SIG-M5 treated with dmso at 0.1 percent for 504 hours (cell line): ENCODE data around the gene ARMC2.
"Not testable (repeated sequence)": the region's sequence is repeated elsewhere in the genome, so short reads cannot be mapped to it uniquely, and the experiment has no call there.

ENCODE experiments used
- DNase-seq: peaks from one replicate; lab custom pipeline; 2025; ENCODE audit not compliant: unreplicated experiment; lab: John Stamatoyannopoulos, UW

ARMC2 gene

GRCh38 chr6:108904741-108905140, 56.5 kb downstream of the ARMC2 start:
- no peak for DNase-seq

- DNase-seq: no peak
Observed at GRCh38 chr6:108914235-108915022, 66.2 kb downstream of the ARMC2 start.

DNA sequence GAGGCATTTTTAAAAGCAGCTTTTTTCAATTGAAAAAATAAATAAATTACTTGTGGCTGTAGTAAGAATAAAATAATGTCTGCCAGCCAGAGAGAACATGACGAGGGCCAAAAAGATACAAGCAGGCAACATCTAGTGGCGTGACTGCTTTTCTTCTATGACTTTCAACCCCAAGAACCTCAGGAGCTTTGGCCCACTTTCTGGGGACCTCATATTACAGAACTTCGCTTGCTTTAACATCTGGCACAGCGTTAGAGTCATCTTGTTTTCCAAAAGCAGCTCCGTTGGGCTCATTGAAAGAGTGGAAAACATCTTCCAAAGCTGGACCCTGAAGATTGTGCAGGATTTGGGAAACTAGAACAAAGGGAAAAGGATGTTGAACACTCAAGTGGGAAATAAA, 67.0 kb downstream of the ARMC2 start:
- no peak for DNase-seq

DNA sequence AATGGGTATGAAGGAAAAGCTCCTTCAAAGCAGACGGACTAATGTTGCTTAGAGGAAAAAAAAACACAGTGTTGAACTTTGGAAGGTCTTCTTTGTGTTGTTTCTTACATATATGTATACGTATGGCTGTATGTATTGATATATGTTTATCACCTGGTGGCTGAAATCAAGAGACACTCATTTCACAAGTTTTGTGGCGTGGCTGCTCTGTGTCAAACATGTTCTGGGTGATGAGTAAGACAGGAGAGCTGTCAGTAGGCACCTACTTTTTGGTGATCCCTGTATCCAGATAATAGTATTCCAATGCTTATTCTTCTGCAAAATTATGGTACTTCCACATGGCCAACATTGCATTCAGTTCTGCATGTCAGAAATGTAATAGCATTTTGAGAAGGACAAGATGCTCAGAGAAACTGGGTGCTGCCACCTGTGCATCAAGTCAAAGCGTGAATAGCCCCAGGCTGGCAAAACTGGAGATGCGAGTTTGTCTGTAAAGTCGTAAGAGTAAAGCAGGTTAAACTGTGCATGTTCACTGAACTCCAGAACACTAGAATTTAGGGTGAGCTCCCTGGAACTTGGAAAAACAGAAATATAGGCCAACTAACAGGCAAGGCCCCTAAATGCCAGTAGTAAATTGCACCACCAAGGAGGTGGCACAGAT, 67.9 kb downstream of the ARMC2 start:
- DNase-seq: no peak

- DNase-seq: no peak
Observed at GRCh38 chr6:108920751-108921150, 72.5 kb downstream of the ARMC2 start.

DNA sequence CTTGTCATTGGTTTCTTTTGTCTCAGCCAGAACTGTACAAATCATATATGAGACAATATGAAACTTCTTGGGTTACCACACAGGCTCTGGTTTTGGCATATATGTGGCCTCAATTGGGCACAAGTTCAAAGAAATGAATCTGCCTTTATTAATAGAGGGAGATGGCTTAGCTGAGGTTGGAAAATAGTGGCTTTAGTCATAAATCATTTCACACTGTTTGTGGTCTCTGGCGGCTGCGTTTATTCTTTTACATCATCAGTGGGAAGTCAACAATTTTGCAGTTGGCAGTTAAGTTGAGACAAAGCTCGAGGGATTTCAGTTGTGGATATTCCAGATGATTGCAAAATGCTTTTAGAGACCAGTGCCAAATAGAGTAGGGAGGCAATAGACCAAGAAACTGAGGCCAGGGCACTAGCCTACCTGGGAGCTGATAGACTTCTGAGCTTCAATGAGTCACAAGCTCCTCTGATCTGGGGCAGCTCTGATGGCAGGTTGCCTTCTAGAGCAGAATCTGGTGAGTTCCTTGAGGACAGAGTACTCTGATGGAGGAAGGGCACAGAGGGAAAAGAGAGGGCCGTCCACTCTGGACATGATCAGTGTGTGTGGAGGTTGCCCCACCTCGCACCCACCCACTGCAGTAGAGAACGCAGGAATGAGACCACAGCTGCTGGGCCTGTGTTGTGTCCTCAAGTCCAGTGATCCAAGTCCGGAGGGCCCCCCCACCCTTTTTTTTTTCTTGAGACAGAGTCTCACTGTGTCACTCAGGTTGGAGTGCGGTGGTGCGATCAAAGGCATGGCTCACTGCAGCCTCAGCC, 73.5 kb downstream of the ARMC2 start:
- no peak for DNase-seq

- no peak for DNase-seq
Observed at GRCh38 chr6:108922499-108922898, 74.3 kb downstream of the ARMC2 start.

- no peak for DNase-seq
Observed at GRCh38 chr6:108927927-108928326, 79.7 kb downstream of the ARMC2 start.

DNA sequence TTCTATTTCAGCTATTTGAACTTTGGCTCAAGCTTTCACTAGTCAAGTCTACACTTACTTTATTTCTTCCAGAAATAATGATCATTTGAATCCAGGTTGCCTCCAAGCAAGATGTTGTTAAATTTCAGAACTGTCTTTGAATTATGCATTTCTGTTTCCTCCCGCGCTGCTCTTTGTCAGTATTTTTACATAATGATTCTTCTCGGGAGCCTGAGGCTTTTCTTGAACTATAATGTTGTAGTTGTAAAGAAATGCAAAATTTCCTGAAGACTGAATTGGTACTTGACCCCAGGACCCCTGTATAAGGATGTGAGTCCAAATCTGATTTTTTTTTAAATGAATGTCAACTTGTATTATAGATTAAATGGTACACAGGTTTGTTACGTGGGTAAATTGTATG, 80.4 kb downstream of the ARMC2 start:
- DNase-seq: no peak

- DNase-seq: not testable (repeated sequence)
Observed at GRCh38 chr6:108931090-108931489, 82.9 kb downstream of the ARMC2 start.

DNA sequence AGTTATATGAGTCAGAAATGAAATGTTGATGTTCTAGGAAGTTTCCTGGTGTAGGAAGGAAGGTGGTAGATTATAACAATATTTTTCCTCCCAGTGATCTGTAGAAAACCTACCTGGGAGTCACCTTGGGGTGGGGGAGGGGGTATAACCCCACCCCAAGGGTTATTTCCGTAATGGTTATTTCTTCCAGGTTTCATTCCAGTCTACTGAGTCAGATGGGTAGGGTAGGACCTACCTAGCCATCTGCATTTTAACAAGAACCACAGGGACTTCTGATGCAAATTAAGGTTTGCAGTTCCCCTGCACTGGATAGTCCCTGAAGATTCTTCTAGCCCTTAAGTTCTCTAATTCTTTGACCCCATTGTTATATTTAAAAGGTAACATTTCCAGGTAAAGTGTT, 88.9 kb downstream of the ARMC2 start:
- no peak for DNase-seq

- no peak for DNase-seq
Observed at GRCh38 chr6:108940741-108941140, 92.5 kb downstream of the ARMC2 start.

DNA sequence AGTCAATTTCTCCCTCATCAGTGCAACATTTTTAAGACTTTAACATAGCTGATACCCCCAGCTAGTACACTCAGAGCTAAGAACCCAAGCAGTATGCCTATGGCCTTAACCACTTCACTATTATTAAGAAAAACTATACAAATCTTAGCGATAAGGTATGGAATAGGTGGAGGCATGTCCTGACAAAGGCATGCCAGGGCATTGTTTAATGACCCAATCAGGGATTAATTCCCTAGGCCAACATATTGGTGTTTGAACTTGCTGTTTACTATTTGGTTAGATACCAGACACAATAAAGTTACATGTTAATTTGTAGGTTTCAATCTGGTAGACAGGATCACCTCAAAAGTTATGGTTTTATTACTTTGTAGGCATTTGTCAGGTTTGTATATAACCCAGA, 93.1 kb downstream of the ARMC2 start:
- no peak for DNase-seq

DNA sequence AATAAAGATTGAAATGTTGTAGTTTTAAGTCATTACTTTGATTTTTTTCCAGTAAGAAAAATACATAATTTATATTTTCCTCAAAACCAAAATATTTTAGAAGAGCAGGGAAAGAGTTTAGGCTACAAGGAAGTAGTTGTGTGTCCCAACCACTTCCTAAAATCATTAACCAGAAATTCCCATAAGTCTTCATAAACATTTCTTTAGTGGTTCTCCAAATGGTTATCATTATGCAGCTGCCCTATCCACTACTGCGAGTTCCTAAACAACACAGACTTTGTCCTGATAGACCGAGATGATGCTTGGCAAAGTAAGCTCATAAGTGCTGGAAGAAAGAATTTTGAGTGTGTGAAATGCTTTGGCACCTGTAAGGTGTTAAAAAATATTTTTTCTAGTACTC, 93.6 kb downstream of the ARMC2 start:
- no peak for DNase-seq

DNA sequence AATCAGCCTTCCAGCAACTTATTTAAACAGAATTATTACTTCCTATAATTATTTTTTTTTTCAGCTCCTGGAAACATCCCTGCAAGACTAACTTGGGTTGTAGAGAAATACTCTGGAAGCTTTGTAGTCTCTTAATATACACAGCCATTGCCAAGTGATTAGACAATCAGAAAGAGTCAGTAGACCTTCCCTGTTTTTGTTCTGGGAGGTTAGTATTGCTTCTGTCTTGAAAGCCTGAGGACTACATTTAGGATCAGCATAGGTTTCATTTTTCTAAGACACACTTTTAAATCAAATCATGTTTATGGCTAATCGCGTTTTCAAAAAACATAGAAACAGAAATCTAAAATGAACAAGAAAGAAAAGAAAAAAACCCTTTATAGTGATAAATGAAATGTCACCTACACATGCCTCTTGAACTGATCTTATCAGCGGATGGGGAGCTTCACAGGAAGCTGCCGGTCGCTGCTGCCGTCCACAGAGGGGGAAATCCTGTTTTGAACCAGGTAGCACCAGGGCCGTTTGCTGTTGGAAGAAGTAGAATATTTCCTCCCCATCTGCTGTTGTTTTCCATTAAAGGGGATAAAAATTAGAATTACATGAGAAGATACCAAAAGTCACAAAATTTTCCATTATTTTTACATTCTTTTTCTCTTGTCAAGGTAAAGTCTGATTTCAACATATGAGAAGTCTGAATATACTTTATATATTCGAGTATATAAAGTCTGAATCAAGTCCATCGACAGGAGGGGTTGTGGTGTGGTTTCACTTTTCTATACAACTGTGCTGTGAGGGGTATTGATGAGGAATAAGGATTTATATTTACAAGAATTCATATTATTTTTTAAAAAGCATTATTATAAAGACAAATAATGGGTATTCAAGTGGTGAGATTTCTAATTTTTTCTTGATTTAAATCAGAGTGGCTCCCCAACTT, 94.6 kb downstream of the ARMC2 start:
- DNase-seq: no peak

- no peak for DNase-seq
Observed at GRCh38 chr6:108944071-108944470, 95.8 kb downstream of the ARMC2 start.

DNA sequence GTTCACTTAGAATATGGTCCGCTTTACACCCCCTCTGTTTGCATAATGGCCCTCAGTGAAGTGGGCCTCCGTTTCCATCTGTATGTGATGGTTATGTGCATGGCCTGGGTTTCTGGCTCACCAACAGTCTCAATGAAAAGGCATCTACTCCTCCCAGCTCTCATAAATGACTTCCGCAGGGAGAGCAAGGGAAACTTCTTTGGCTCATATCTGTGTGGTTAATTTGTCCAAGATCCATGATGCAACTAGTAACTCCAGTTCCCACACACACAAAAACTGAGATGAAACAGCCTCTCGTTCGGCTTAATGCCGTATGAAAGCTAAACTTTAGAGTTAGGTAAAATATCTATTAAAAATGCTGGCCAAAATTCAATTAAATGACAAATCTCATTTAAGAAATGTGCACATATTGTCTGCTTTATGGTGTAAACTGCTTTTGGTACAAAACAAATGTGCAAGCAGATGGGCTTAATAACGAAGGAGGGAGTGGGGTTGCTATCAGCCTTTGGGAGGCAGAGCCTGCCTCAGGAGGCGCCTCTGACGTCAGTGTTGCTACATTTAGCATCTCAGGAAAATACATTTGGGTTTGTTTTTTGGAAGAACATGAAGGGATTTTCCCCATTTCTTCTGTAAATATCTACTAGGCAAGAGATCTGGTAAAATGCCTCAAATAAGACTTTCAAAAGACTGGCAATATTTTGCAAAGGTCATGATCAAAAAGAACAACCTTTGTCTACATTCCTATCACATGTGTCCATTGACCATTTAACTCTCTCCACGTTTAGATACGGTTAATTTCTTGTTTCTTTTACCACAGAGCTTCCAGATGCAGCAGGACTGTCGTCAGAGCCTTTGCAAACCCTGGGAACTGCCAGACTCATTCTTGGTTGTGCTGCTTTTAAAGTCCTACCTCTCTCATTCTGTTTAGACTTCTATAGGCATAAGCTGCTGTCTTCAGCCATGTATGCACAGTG, 96.8 kb downstream of the ARMC2 start:
- DNase-seq: no peak

- DNase-seq: no peak
Observed at GRCh38 chr6:108945681-108946159, 97.5 kb downstream of the ARMC2 start.

- no peak for DNase-seq
Observed at GRCh38 chr6:108946695-108947094, 98.5 kb downstream of the ARMC2 start.
